ENCODE data around the gene KYNU. TPM values are rescaled to one million over a fixed set of nuclear protein-coding genes. Genes with fewer than 3 reads are reported as not detected.
"Not testable (repeated sequence)": the region's sequence is repeated elsewhere in the genome, so short reads cannot be mapped to it uniquely, and the experiment has no call there.

Gene KYNU
- total RNA-seq, result 0.67 TPM
- long read RNA-seq, partial matches to known transcripts, result 0 of 1 reads
- long read RNA-seq, other reads (novel, unspliced or antisense), result 1 of 1 reads

- no peak for DNase-seq (ENCODE audit: low spot score)
- intact Hi-C loops (cut with DNase I), result no loop called here
These were observed at the start of gene KYNU for GRCh38 chr2:142877216-142877838. KYNU (plus strand) TSS chr2:142877664; CDS start chr2:142885368, 7,704 bp downstream.

- intact Hi-C loops (cut with DNase I), result no loop called here
- no peak for DNase-seq (ENCODE audit: low spot score)
These were observed 43.4 kb upstream of the KYNU start for GRCh38 chr2:142834021-142834420.

- intact Hi-C loops (cut with DNase I), result no loop called here
These were observed 37.0 kb upstream of the KYNU start for GRCh38 chr2:142840436-142840835.

GRCh38 chr2:142841788-142842187 is 35.7 kb upstream of the KYNU start:
- intact Hi-C loops (cut with DNase I), result no loop called here
- no peak for DNase-seq (ENCODE audit: low spot score)

More at GRCh38 chr2:142840436-142840835, 37.0 kb upstream of the KYNU start:
- DNase-seq (ENCODE audit: low spot score), result no peak

GRCh38 chr2:142842369-142842768 is 35.1 kb upstream of the KYNU start:
- DNase-seq (ENCODE audit: low spot score), result no peak
- intact Hi-C loops (cut with DNase I), result no loop called here

GRCh38 chr2:142843731-142844130 is 33.7 kb upstream of the KYNU start:
- no peak for DNase-seq (ENCODE audit: low spot score)
- intact Hi-C loops (cut with DNase I), result no loop called here

- DNase-seq (ENCODE audit: low spot score), result no peak
- intact Hi-C loops (cut with DNase I), result no loop called here
These were observed 29.3 kb upstream of the KYNU start for GRCh38 chr2:142848023-142848606.

GRCh38 chr2:142849820-142850219 is 27.6 kb upstream of the KYNU start:
- intact Hi-C loops (cut with DNase I), result no loop called here
- DNase-seq (ENCODE audit: low spot score), result no peak

GRCh38 chr2:142853912-142854311 is 23.6 kb upstream of the KYNU start:
- intact Hi-C loops (cut with DNase I), result no loop called here
- no peak for DNase-seq (ENCODE audit: low spot score)

- intact Hi-C loops (cut with DNase I), result no loop called here
These were observed 20.0 kb upstream of the KYNU start for GRCh38 chr2:142857256-142858164.

GRCh38 chr2:142858961-142859360 is 18.5 kb upstream of the KYNU start:
- no peak for DNase-seq (ENCODE audit: low spot score)
- intact Hi-C loops (cut with DNase I), result no loop called here

More at GRCh38 chr2:142857256-142858164, 20.0 kb upstream of the KYNU start:
- no peak for DNase-seq (ENCODE audit: low spot score)

- intact Hi-C loops (cut with DNase I), result no loop called here
- no peak for DNase-seq (ENCODE audit: low spot score)
These were observed 15.2 kb upstream of the KYNU start for GRCh38 chr2:142862299-142862698.

- no peak for DNase-seq (ENCODE audit: low spot score)
- intact Hi-C loops (cut with DNase I), result no loop called here
These were observed 14.6 kb upstream of the KYNU start for GRCh38 chr2:142862847-142863246.

- no peak for DNase-seq (ENCODE audit: low spot score)
- intact Hi-C loops (cut with DNase I), result no loop called here
These were observed 13.9 kb upstream of the KYNU start for GRCh38 chr2:142863485-142863961.

- intact Hi-C loops (cut with DNase I); DNase-seq (ENCODE audit: low spot score): not testable (repeated sequence)
These were observed 12.9 kb upstream of the KYNU start for GRCh38 chr2:142864605-142865004.

- DNase-seq (ENCODE audit: low spot score), result no peak
These were observed 11.5 kb upstream of the KYNU start for GRCh38 chr2:142865924-142866323.

GRCh38 chr2:142866426-142866825 is 11.0 kb upstream of the KYNU start:
- intact Hi-C loops (cut with DNase I), result no loop called here
- no peak for DNase-seq (ENCODE audit: low spot score)

More at GRCh38 chr2:142865924-142866323, 11.5 kb upstream of the KYNU start:
- intact Hi-C loops (cut with DNase I), result no loop called here

GRCh38 chr2:142867136-142867535 is 10.3 kb upstream of the KYNU start:
- no peak for DNase-seq (ENCODE audit: low spot score)
- intact Hi-C loops (cut with DNase I), result no loop called here

- peak; percentile 77 for DNase-seq (ENCODE audit: low spot score)
- intact Hi-C loops (cut with DNase I), result no loop called here
These were observed 9.2 kb upstream of the KYNU start for GRCh38 chr2:142868229-142868762.

- DNase-seq (ENCODE audit: low spot score); intact Hi-C loops (cut with DNase I): not testable (repeated sequence)
These were observed 8.4 kb upstream of the KYNU start for GRCh38 chr2:142869065-142869460.

Measured in cardiac septum (tissue), 1 donor.